Activated CD8-positive, alpha-beta T cell treated with anti-CD3 and anti-CD28 coated beads for 36 hours (primary cell): ENCODE measurements around the gene SLU7. TPM values are rescaled to one million over a fixed set of nuclear protein-coding genes. Genes with fewer than 3 reads are reported as not detected.

Experiments used
- ATAC-seq: fragments of 200-7000 bp; cut with Tn5 transposase; one replicate; pipeline ENCODE4 v1.10.0; 2021; ENCODE audit warnings: mild to moderate bottlenecking, moderate library complexity
- CTCF ChIA-PET: fragments of 350-600 bp; sonication (Branson Sonifier 250); formaldehyde crosslinking; loops from one replicate; lab custom pipeline; 2021; ENCODE audit warnings: antibody characterized with exemption; lab: Charles Lee
- POLR2A ChIA-PET: fragments of 350-600 bp; sonication (Branson Sonifier 250); formaldehyde crosslinking; loops from one replicate; lab custom pipeline; 2021; ENCODE audit warnings: antibody characterized with exemption; lab: Charles Lee
- DNase-seq: peaks from one replicate; pipeline ENCODE4 v3.0.0-alpha.2; 2020
- H3K27ac Mint-ChIP-seq: one replicate; pipeline ENCODE4 v1.8.0; 2021; ENCODE audit warnings: mild to moderate bottlenecking, mixed read lengths
- H3K27me3 Mint-ChIP-seq: one replicate; pipeline ENCODE4 v1.8.0; 2021; ENCODE audit warnings: mixed read lengths
- H3K36me3 Mint-ChIP-seq: one replicate; pipeline ENCODE4 v1.8.0; 2021; ENCODE audit warnings: low read depth, mixed read lengths
- H3K4me1 Mint-ChIP-seq: one replicate; pipeline ENCODE4 v1.8.0; 2021; ENCODE audit warnings: low read depth, mixed read lengths
- H3K4me3 Mint-ChIP-seq: one replicate; pipeline ENCODE4 v1.8.0; 2021; ENCODE audit warnings: mild to moderate bottlenecking, moderate library complexity, mixed read lengths
- H3K9me3 Mint-ChIP-seq: one replicate; pipeline ENCODE4 v1.8.0; 2021; ENCODE audit warnings: mixed read lengths
- CTCF ChIP-seq: fragments of 200-600 bp; IDR thresholded peaks from one replicate; pipeline ENCODE4 v1.8.0; 2022; ENCODE audit warnings: antibody characterized with exemption, mild to moderate bottlenecking
- intact Hi-C: fragments of 100-400 bp; cut with micrococcal nuclease; formaldehyde crosslinking; loops from one replicate; pipeline ENCODE4 v1.10.0; 2022
- total RNA-seq, 2 experiments: library from RNA; stranded (reverse); gene quantifications; one replicate each; pipeline ENCODE4 v1.2.3, GENCODE V29; 2021

The SLU7 gene
- total RNA-seq, 2 experiments from 2014 or later: 38.4 to 40.9 TPM

DNA sequence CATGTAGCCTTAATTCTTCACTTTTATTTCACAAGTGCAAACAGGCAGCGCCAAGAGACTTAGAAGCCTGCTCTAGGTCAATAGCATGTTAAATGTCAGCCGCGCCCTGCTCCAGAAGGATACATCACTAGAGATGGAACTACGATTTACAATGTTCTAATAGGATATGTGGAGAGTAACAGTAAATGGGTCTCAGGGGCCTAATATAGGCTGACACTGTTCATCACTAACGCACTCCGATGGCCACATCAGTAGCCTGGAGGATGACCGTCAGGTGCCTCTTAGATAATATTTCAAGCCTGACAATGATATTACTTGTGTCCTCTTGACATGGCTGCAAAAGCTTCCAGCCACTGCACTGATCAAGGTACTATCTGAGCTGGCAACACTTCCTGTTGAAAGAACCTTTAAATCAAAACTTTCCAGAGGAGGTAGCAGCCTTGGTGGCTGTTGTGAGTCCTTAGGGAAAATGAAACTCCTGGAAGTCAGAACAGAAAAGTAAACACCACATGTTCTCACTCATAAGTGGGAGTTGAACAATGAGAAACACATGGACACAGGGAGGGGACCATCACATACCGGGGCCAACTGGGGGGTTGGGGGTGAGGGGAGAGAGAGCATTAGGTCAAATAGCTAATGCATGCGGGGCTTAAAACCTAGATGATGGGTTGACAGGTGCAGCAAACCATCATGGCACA is 37.7 kb upstream of the SLU7 start:
- ChIA-PET CTCF (interaction anchor here (3.6 to 6.2 kb wide), 2 partner anchors 11 to 17 kb away, joined by 18 to 76 read pairs; no protein-coding TSS in a partner anchor), POLR2A (no interaction called here)
- intact Hi-C loops: no loop called here
- Mint-ChIP-seq H3K4me3 (no peak overlapping the region), H3K4me1 (peaks cover 38% of the 10 kb centered on the region), H3K36me3 (no peaks in the 10 kb centered on the region), H3K27ac (no peak overlapping the region), H3K27me3 (no peaks in the 10 kb centered on the region), H3K9me3 (no peaks in the 10 kb centered on the region)
- DNase-seq (no peak), ATAC-seq (no peak)
- TF ChIP-seq CTCF: no peak

DNA sequence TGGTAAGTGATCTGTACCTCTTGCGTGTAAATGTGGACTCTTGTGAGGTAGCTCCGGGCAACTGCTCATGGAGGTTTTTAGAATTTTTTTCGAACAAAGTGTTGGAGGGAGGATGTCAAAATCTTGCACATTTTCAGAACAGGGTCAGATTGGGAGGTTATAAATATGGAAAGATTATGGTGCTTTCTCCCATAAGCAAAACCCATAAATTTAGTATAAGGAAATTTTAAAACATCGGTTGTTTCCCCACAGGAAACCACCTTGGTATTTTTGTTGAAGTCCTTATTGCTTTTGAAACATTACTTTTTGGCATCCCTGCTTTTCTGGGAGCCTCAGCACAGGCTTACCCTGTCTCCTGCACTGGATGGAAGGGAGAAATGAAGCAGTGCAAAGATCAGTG is 36.7 kb upstream of the SLU7 start:
- Mint-ChIP-seq H3K36me3 (no peaks in the 10 kb centered on the region), H3K4me1 (peaks cover 37% of the 10 kb centered on the region), H3K27ac (no peak overlapping the region), H3K9me3 (no peaks in the 10 kb centered on the region), H3K4me3 (no peak overlapping the region), H3K27me3 (no peaks in the 10 kb centered on the region)
- ChIA-PET POLR2A (no interaction called here), CTCF (interaction anchor here (2.8 kb wide), 1 partner anchor 17 kb away, joined by 19 read pairs; no protein-coding TSS in a partner anchor)
- DNase-seq: no peak
- no peak for TF ChIP-seq CTCF
- intact Hi-C loops: no loop called here
- ATAC-seq: no peak

GRCh38 chr5:160453751-160454150 is 34.9 kb upstream of the SLU7 start:
- ChIA-PET POLR2A (interaction anchor here (1.6 to 2.2 kb wide), 2 partner anchors 12 to 14 kb away, joined by 3 to 7 read pairs; no protein-coding TSS in a partner anchor), CTCF (interaction anchor here (0.6 to 2.8 kb wide), 3 partner anchors 10 to 34 kb away, joined by 4 to 19 read pairs (median 5); no protein-coding TSS in a partner anchor)
- Mint-ChIP-seq H3K9me3 (peaks cover 2% of the 10 kb centered on the region), H3K4me3 (no peak overlapping the region), H3K27me3 (no peaks in the 10 kb centered on the region), H3K4me1 (peaks cover 29% of the 10 kb centered on the region), H3K27ac (no peak overlapping the region), H3K36me3 (no peaks in the 10 kb centered on the region)
- ATAC-seq (no peak), DNase-seq (no peak)
- intact Hi-C loops: no loop called here
- TF ChIP-seq CTCF: no peak

- Mint-ChIP-seq H3K4me3 (no peak overlapping the region), H3K36me3 (no peaks in the 10 kb centered on the region), H3K9me3 (peaks cover 2% of the 10 kb centered on the region), H3K27ac (no peak overlapping the region), H3K4me1 (peaks cover 26% of the 10 kb centered on the region), H3K27me3 (no peaks in the 10 kb centered on the region)
- DNase-seq (no peak), ATAC-seq (no peak)
- intact Hi-C loops: no loop called here
- ChIA-PET CTCF (interaction anchor here (0.7 to 1.8 kb wide), 4 partner anchors 11 to 62 kb away, joined by 3 to 6 read pairs (median 4); no protein-coding TSS in a partner anchor), POLR2A (interaction anchor here (1.1 to 2.2 kb wide), 2 partner anchors 11 to 15 kb away, joined by 4 to 7 read pairs; no protein-coding TSS in a partner anchor)
- TF ChIP-seq CTCF: no peak
Observed at GRCh38 chr5:160452795-160453194, 33.9 kb upstream of the SLU7 start.

DNA sequence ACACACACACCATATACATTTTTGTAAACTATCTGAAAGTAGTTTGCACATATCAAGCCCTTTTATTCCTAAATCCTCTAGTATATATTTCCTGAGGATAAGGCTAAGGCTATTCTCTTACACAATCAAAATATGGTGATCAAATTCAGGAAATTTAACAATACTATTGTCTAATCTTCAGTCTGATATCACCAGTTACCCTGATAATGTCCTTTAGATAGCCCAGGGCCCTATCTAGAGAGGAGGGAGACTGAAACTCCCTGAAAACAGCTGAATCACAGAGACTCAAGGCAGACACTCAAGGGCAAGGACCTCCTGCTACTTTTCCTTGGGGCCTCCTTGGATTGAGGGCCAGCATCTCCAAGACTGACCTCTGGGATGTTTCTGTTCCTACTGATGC is 33.2 kb upstream of the SLU7 start:
- H3K9me3 Mint-ChIP-seq: peaks cover 2% of the 10 kb centered on the region
- no peak overlapping the region for H3K4me3 Mint-ChIP-seq
- intact Hi-C loops: no loop called here
- H3K27me3 Mint-ChIP-seq: no peaks in the 10 kb centered on the region
- peaks cover 26% of the 10 kb centered on the region for H3K4me1 Mint-ChIP-seq
- DNase-seq (no peak), ATAC-seq (no peak)
- ChIA-PET POLR2A (interaction anchor here (1.1 kb wide), 1 partner anchor 12 kb away, joined by 4 read pairs; no protein-coding TSS in a partner anchor), CTCF (interaction anchor here (1.3 to 1.8 kb wide), 3 partner anchors 12 to 15 kb away, joined by 3 to 6 read pairs (median 5); no protein-coding TSS in a partner anchor)
- H3K36me3 Mint-ChIP-seq: no peaks in the 10 kb centered on the region
- no peak for TF ChIP-seq CTCF
- H3K27ac Mint-ChIP-seq: no peak overlapping the region
